K562 (cell line): ENCODE results near the gene PLGRKT. TPM values are rescaled to one million over a fixed set of nuclear protein-coding genes. Genes with fewer than 3 reads are reported as not detected.

Experiments
- ATAC-seq: fragments of 200-7000 bp; cut with Tn5 transposase; 3 replicates; pipeline ENCODE4 v1.9.1; 2020; ENCODE audit warnings: moderate library complexity
- BruUV-seq: library from RNA; stranded (reverse); fragments of 400-500 nt; replicated peaks from 2 replicates; lab custom pipeline; 2021; lab: Mats Ljungman, UMichigan
- CTCF ChIA-PET: fragments of 300-600 bp; formaldehyde crosslinking; extraction: SDS; loops from one replicate; lab custom pipeline; 2021; ENCODE audit warnings: low intra/inter-chr PET ratio; lab: Yijun Ruan, JAX
- POLR2A ChIA-PET: fragments of 300-600, 350-650 bp; sonication (Branson Sonifier 250); formaldehyde crosslinking; extraction: SDS; loops from one replicate; lab custom pipeline; 2021; ENCODE audit warnings: antibody characterized with exemption, inconsistent platforms; lab: Yijun Ruan, JAX
- DNase-seq, 4 experiments: peaks; one replicate each; pipeline versions ENCODE4 v3.0.0 to v3.0.0-alpha.2; 2011 to 2018; ENCODE audit warnings: low spot score in 3 of 4, mixed read lengths in 3 of 4; ENCODE audit errors: extremely low read depth in 1 of 4
- FAIRE-seq: peaks from 2 replicates; lab custom pipeline; 2011; peaks lifted over from hg19 to GRCh38; lab: Jason Lieb, UNC
- H2AFZ ChIP-seq: 2 replicates; pipeline ENCODE4 v1.6.0; 2011; ENCODE audit warnings: low read depth, low read length, control low read depth, inconsistent platforms
- H3K27ac ChIP-seq: fragments of 200-600 bp; 3 replicates; pipeline ENCODE4 v1.8.0; 2011; ENCODE audit warnings: low read depth, mild to moderate bottlenecking, control low read depth, inconsistent platforms, low read length, moderate library complexity, mixed read lengths; ENCODE audit errors: extremely low read depth
- H3K27me3 ChIP-seq, 2 experiments: fragments of 300-600 bp in 1 of 2; 2 replicates in 1 of 2; 3 replicates in 1 of 2; pipeline versions ENCODE4 v1.6.0 to v1.8.0; 2011; ENCODE audit warnings: inconsistent platforms in 2 of 2, low read length in 2 of 2, mild to moderate bottlenecking in 1 of 2, mixed read lengths in 1 of 2, moderate library complexity in 1 of 2; ENCODE audit not compliant: control insufficient read depth in 2 of 2, insufficient read depth in 2 of 2
- H3K36me3 ChIP-seq: fragments of 300-600 bp; 3 replicates; pipeline ENCODE4 v1.8.0; 2011; ENCODE audit warnings: mild to moderate bottlenecking, low read length, inconsistent platforms; ENCODE audit not compliant: control insufficient read depth, insufficient read depth
- H3K4me1 ChIP-seq, 2 experiments: fragments of 200-600 bp in 1 of 2; replicated peaks in 1 of 2; 2 replicates in 1 of 2; 3 replicates in 1 of 2; pipeline versions ENCODE4 v1.5.1 to v1.8.0; 2011; ENCODE audit warnings: inconsistent platforms in 2 of 2, low read length in 2 of 2, mild to moderate bottlenecking in 1 of 2, mixed read lengths in 1 of 2, moderate library complexity in 1 of 2; ENCODE audit not compliant: control insufficient read depth in 2 of 2, insufficient read depth in 2 of 2
- H3K4me2 ChIP-seq: 2 replicates; pipeline ENCODE4 v1.6.1; 2011; ENCODE audit warnings: low read length, control low read depth, inconsistent platforms, mixed read lengths; ENCODE audit not compliant: insufficient read depth
- H3K4me3 ChIP-seq: fragments of 200-600 bp; sonication (generic), shearing (Covaris generic); 2 replicates; pipeline ENCODE4 v1.5.1; 2016; ENCODE audit warnings: control low read depth, inconsistent platforms
- H3K79me2 ChIP-seq: fragments of 200-600 bp; 3 replicates; pipeline ENCODE4 v1.8.0; 2011; ENCODE audit warnings: low read length, inconsistent platforms; ENCODE audit not compliant: control insufficient read depth, insufficient read depth
- H3K9ac ChIP-seq, 2 experiments: 2 replicates each; pipeline versions ENCODE4 v1.6.0 to v1.6.1; 2011; ENCODE audit warnings: low read depth in 2 of 2, low read length in 2 of 2, control low read depth in 1 of 2, inconsistent platforms in 1 of 2, mild to moderate bottlenecking in 1 of 2, mixed read lengths in 1 of 2; ENCODE audit not compliant: insufficient read depth in 1 of 2
- H3K9me1 ChIP-seq: one replicate; pipeline ENCODE4 v1.6.0; 2011; ENCODE audit warnings: inconsistent platforms, mild to moderate bottlenecking, low read length, moderate library complexity; ENCODE audit not compliant: control insufficient read depth, insufficient read depth
- H3K9me3 ChIP-seq: replicated peaks from 2 replicates; pipeline ENCODE4 v1.5.1; 2011; ENCODE audit warnings: low read depth, low read length, inconsistent platforms; ENCODE audit not compliant: control insufficient read depth, insufficient read depth
- H4K20me1 ChIP-seq: replicated peaks from 2 replicates; pipeline ENCODE4 v1.6.1; 2011; ENCODE audit warnings: low read length, inconsistent platforms, mixed read lengths; ENCODE audit not compliant: control insufficient read depth, insufficient read depth
- ARID1B ChIP-seq: fragments of 450-650 bp; IDR thresholded peaks from 2 replicates; pipeline ENCODE4 v1.6.1; 2016; ENCODE audit warnings: antibody characterized with exemption, mild to moderate bottlenecking, inconsistent platforms
- BHLHE40 ChIP-seq: IDR thresholded peaks from 2 replicates; pipeline ENCODE4 v1.6.1; 2011; ENCODE audit warnings: low read length, improper control_type of control experiment
- CBX2 ChIP-seq: fragments of 200-600 bp; sonication (generic); IDR thresholded peaks from one replicate; pipeline ENCODE4 v1.6.1; 2012; ENCODE audit warnings: mild to moderate bottlenecking, low read length, inconsistent platforms; ENCODE audit not compliant: insufficient read depth, poor library complexity, severe bottlenecking
- CREBBP ChIP-seq: IDR thresholded peaks from one replicate; pipeline ENCODE4 v1.6.1; 2012; ENCODE audit warnings: low read depth, mild to moderate bottlenecking, control low read depth, inconsistent platforms, low read length
- JUND ChIP-seq, 2 experiments: IDR thresholded peaks; 2 replicates in 1 of 2; 3 replicates in 1 of 2; pipeline ENCODE4 v1.6.1; 2011; ENCODE audit warnings: borderline replicate concordance in 2 of 2, low read depth in 2 of 2, low read length in 2 of 2, improper control_type of control experiment in 1 of 2, missing biosample characterization in 1 of 2, missing genetic modification characterization in 1 of 2, missing genetic modification reagents in 1 of 2
- MCM3 ChIP-seq: fragments of 450-650 bp; IDR thresholded peaks from 2 replicates; pipeline ENCODE4 v1.6.1; 2016
- PHF8 ChIP-seq: fragments of 200-600 bp; sonication (generic); IDR thresholded peaks from 2 replicates; pipeline ENCODE4 v1.6.1; 2012; ENCODE audit warnings: mixed run types, mild to moderate bottlenecking, inconsistent platforms, low read length, moderate library complexity, borderline replicate concordance
- RUNX1 ChIP-seq: sonication (generic); IDR thresholded peaks from 2 replicates; pipeline ENCODE4 v1.6.1; 2016; ENCODE audit warnings: antibody characterized with exemption, low read depth
- SP2 ChIP-seq: IDR thresholded peaks from 2 replicates; pipeline ENCODE4 v1.6.1; 2011; ENCODE audit warnings: mild to moderate bottlenecking, low read depth, low read length, moderate library complexity; ENCODE audit not compliant: poor library complexity, severe bottlenecking; ENCODE audit errors: extremely low read depth
- SPI1 ChIP-seq: IDR thresholded peaks from 2 replicates; pipeline ENCODE4 v1.6.1; 2011; ENCODE audit warnings: low read depth, low read length, control low read depth, borderline replicate concordance
- ZFPM2 ChIP-seq: fragments of 250-450 bp; sonication (Bioruptor Pico); IDR thresholded peaks from 2 replicates; pipeline ENCODE4 v1.5.1; 2022; ENCODE audit warnings: mild to moderate bottlenecking
- ZNF224 ChIP-seq: sonication (generic); formaldehyde crosslinking; IDR thresholded peaks from 2 replicates; pipeline ENCODE4 v1.8.0; 2022; ENCODE audit warnings: mild to moderate bottlenecking, missing genetic modification reagents
- WGBS: fragments of 100-300 bp; shearing (Covaris generic); methylation state at CpG from one replicate; pipeline ENCODE4 v1.1.6; 2016; ENCODE audit warnings: low coverage, mixed read lengths; ENCODE audit not compliant: insufficient coverage; ENCODE audit errors: missing lambda C conversion rate; 5-methylcytosine and 5-hydroxymethylcytosine counted together
- in situ Hi-C: fragments of 300-500 bp; cut with MboI; formaldehyde crosslinking; loops from 4 replicates; pipeline ENCODE4 v1.15.0; 2018; ENCODE audit warnings: inconsistent platforms, mixed read lengths
- intact Hi-C: fragments of 100-400 bp; cut with micrococcal nuclease; formaldehyde crosslinking; loops from 2 replicates; pipeline ENCODE4 v1.14.2; 2022
- polyA plus RNA-seq, 8 experiments: library from polyadenylated mRNA; depleted of rRNA in 4 of 8; stranded (reverse) in 5 of 8; unstranded in 3 of 8; fragments of >200 nt; fragmentation: Nextera tagmentation in 2 of 8; fragmentation: Illumina TruSeq in 1 of 8; extraction: Ambion mirVana in 2 of 8; extraction: Trizol in 1 of 8; gene quantifications; 2 replicates each; pipeline versions ENCODE4 v1.2.1 to v1.2.3, GENCODE V29; 2011 to 2014; ENCODE audit warnings: inconsistent platforms in 1 of 8, missing spikeins in 1 of 8
- total RNA-seq, 7 experiments: library from RNA; depleted of rRNA in 6 of 7; stranded (reverse); fragments of >200 nt in 6 of 7; fragmentation: Illumina TruSeq in 2 of 7; extraction: Trizol in 2 of 7; gene quantifications; 2 replicates each; pipeline versions ENCODE4 v1.2.1 to v1.2.3, GENCODE V29; 2011 to 2021; ENCODE audit warnings: low replicate concordance in 1 of 7
- TF ChIP-seq, protein P1 (sequence below), 2 experiments: fragments of 450-650 bp in 1 of 2; sonication (generic) in 1 of 2; formaldehyde crosslinking in 1 of 2; IDR thresholded peaks; 2 replicates each; pipeline versions ENCODE4 v1.7.1 to v1.9.0; 2016 to 2022; ENCODE audit warnings: inconsistent platforms in 1 of 2, mild to moderate bottlenecking in 1 of 2, missing genetic modification reagents in 1 of 2

The PLGRKT gene
- total and polyA plus RNA-seq, 9 of the 15 experiments (the other 6 are each of a cell fraction or from before 2014, with no cell fraction given), result 4.7 to 13.8 (median 6.5) TPM

DNA sequence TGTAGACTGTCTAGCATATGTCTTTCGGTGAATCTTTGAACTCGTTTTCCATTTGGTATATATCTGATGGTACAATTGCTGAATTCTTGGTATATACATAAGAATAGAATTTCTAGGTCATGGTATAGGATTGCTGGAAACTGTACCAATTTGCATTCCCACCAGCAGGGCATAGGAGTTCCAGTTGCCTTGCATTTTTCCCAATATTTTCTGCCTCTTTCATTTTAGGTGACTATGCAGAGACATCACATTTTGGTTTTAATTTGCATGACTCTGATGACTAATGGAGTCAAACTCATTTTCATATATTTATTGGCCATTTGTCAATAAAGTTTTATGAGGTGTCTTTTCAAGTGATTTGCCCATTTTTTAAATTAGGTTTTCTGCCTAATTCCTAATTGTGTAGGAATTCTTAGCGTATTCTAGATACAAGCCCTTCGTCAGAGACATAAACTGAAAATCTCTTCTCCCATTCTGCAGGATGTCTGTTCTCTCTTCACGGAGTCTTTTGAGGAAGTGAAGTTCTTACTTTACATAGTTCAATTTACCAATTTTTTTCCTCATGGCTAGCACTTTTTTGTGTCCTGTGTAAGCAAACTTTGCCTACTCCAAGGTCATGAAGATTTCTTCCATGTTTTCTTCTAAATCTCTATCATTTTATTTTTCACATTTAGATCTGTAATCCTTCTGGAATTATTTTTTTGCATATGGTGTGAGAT lies 43.8 kb upstream of the PLGRKT start:
- WGBS, result 50% methylated on average over 5 of the region's 5 CpGs
- no peak for DNase-seq
- Histone ChIP-seq H3K79me2 (no peaks in the 10 kb centered on the region), H3K9me1 (no peaks in the 10 kb centered on the region), H3K9ac (no peak overlapping the region), H2AFZ (no peak overlapping the region), H3K36me3 (no peaks in the 10 kb centered on the region), H3K27me3 (no peaks in the 10 kb centered on the region), H4K20me1 (no peaks in the 10 kb centered on the region), H3K4me3 (no peak overlapping the region), H3K4me1 (no peaks in the 10 kb centered on the region), H3K4me2 (no peak overlapping the region), H3K27ac (no peak overlapping the region), H3K9me3 (no peaks in the 10 kb centered on the region)
- in situ Hi-C loops, result no loop called here
- no TSS peak for BruUV-seq
- FAIRE-seq, result no peak
- intact Hi-C loops, result no loop called here
- no peak for ATAC-seq
- ChIA-PET CTCF (no interaction called here), POLR2A (no interaction called here)
- TF ChIP-seq JUND (IDR thresholded peaks at IDR 0.05; ENCODE audit: borderline replicate concordance, low read depth, low read length) (no peak), JUND (tag; IDR thresholded peaks at IDR 0.05; ENCODE audit: borderline replicate concordance, low read depth, low read length) (no peak), CREBBP (no peak), MCM3 (no peak), BHLHE40 (no peak), ARID1B (no peak), SP2 (no peak), RUNX1 (no peak), ZNF224 (CRISPR knock-in tag) (no peak), PHF8 (no peak), ZFPM2 (CRISPR knock-in tag) (no peak), SPI1 (peak; percentile 30; the same call in 1 of the 2 replicates), CBX2 (no peak)
- TF ChIP-seq, protein P1, sequence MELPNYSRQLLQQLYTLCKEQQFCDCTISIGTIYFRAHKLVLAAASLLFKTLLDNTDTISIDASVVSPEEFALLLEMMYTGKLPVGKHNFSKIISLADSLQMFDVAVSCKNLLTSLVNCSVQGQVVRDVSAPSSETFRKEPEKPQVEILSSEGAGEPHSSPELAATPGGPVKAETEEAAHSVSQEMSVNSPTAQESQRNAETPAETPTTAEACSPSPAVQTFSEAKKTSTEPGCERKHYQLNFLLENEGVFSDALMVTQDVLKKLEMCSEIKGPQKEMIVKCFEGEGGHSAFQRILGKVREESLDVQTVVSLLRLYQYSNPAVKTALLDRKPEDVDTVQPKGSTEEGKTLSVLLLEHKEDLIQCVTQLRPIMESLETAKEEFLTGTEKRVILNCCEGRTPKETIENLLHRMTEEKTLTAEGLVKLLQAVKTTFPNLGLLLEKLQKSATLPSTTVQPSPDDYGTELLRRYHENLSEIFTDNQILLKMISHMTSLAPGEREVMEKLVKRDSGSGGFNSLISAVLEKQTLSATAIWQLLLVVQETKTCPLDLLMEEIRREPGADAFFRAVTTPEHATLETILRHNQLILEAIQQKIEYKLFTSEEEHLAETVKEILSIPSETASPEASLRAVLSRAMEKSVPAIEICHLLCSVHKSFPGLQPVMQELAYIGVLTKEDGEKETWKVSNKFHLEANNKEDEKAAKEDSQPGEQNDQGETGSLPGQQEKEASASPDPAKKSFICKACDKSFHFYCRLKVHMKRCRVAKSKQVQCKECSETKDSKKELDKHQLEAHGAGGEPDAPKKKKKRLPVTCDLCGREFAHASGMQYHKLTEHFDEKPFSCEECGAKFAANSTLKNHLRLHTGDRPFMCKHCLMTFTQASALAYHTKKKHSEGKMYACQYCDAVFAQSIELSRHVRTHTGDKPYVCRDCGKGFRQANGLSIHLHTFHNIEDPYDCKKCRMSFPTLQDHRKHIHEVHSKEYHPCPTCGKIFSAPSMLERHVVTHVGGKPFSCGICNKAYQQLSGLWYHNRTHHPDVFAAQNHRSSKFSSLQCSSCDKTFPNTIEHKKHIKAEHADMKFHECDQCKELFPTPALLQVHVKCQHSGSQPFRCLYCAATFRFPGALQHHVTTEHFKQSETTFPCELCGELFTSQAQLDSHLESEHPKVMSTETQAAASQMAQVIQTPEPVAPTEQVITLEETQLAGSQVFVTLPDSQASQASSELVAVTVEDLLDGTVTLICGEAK (IDR thresholded peaks at IDR 0.05), result peak; percentile 56; the same call in 1 of the 2 replicates
- TF ChIP-seq, protein P1 (CRISPR knock-in tag; IDR thresholded peaks at IDR 0.05), result no peak
